ENCODE measurements around the gene KRTAP26-1. TPM values are rescaled to one million over a fixed set of nuclear protein-coding genes. Genes with fewer than 3 reads are reported as not detected.

The KRTAP26-1 gene, protein sequence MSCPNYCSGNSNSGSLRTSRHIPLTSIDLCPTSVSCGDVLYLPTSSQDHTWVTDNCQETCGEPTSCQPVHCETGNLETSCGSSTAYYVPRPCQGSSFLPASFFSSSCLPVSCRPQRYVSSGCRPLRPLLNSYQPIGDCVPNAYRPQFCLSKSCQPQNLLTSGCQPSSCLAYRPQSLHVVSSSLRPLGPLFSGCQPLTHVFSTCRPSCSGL
- total RNA-seq, result not detected in 2 replicates

DNA sequence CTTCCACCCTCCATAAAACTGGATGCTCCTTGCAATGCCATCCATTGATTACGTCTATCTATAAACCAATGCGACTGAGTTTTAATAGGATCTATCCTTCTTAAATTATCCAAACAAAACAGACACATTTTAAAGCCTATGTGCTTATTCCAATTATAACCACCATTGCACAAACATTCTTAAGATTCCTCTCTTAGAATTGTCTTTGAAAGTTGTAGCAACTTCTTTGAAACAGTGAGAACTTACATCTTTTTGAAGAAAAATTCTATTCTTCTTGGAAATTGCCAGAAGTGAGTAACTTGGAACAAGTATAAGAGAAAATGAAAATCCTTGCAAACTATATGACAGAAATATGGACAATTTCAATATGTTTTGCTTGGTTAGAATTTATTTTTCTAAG, at the start of gene KRTAP26-1:
Gene KRTAP26-1 (minus strand): TSS at position 101 of the 400 bp plus-strand sequence. CDS start 280 bp downstream, outside the sequence.

GRCh38 chr21:30348506-30348905, 28.4 kb upstream of the KRTAP26-1 start, which contains the start of gene KRTAP23-1:
Gene KRTAP23-1 (minus strand): TSS chr21:30348606. CDS start chr21:30348606, 0 bp downstream.

GRCh38 chr21:30337276-30337744, 17.2 kb upstream of the KRTAP26-1 start, which contains the start of gene KRTAP27-1:
Gene KRTAP27-1 (minus strand): TSS chr21:30337694. CDS start chr21:30337668, 26 bp downstream.

DNA sequence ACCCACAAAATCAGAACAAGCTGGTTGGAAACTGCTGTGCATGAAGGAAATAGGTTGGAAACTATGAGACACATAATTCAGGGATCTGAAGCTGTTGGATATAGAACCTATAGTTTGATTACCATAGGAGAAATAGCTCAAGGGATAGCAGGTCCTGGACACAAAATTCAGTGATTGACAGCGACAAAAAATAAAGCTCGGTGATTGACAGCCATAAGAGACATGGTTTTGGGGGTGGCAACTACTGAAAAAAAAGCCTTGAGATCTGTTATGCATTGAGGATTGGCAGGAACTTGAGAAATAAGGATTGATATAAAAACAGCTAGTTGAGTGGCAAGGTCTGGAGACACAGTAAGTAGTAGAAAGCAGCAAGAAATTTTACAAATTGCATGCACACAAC, 30.9 kb downstream of the KRTAP26-1 start, which contains the start of gene KRTAP25-1:
Gene KRTAP25-1 (minus strand): TSS at position 300 of the 400 bp plus-strand sequence. CDS start 24 bp downstream, at position 276.

GRCh38 chr21:30282850-30283249, 37.3 kb downstream of the KRTAP26-1 start, which contains the start of gene KRTAP24-1:
Gene KRTAP24-1 (minus strand): TSS chr21:30282950. CDS start chr21:30282932, 18 bp downstream.

Other genes starting within 250 kb of the KRTAP26-1 start
- gene CLDN17, start 153.5 kb downstream of the KRTAP26-1 start, total RNA-seq, result not detected in 2 replicates
- not detected in 2 replicates for gene CLDN8, start 104.2 kb downstream of the KRTAP26-1 start, total RNA-seq
- not detected in 2 replicates for gene KRTAP24-1, start 37.4 kb downstream of the KRTAP26-1 start, total RNA-seq
- gene KRTAP25-1, start 30.8 kb downstream of the KRTAP26-1 start, total RNA-seq, result not detected in 2 replicates
- not detected in 2 replicates for gene KRTAP27-1, start 17.4 kb upstream of the KRTAP26-1 start, total RNA-seq
- gene KRTAP23-1, start 28.3 kb upstream of the KRTAP26-1 start, total RNA-seq, result not detected in 2 replicates
- gene KRTAP13-2, start 52.0 kb upstream of the KRTAP26-1 start, total RNA-seq, result not detected in 2 replicates
- not detected in 2 replicates for gene KRTAP13-1, start 75.7 kb upstream of the KRTAP26-1 start, total RNA-seq
- gene KRTAP13-3, start 105.6 kb upstream of the KRTAP26-1 start, total RNA-seq, result not detected in 2 replicates
- gene KRTAP13-4, start 109.9 kb upstream of the KRTAP26-1 start, total RNA-seq, result not detected in 2 replicates
- not detected in 2 replicates for gene KRTAP15-1, start 120.0 kb upstream of the KRTAP26-1 start, total RNA-seq
- not detected in 2 replicates for gene KRTAP19-1, start 160.1 kb upstream of the KRTAP26-1 start, total RNA-seq
- not detected in 2 replicates for gene KRTAP19-2, start 167.1 kb upstream of the KRTAP26-1 start, total RNA-seq
- not detected in 2 replicates for gene KRTAP19-3, start 171.7 kb upstream of the KRTAP26-1 start, total RNA-seq
- gene KRTAP19-4, start 176.8 kb upstream of the KRTAP26-1 start, total RNA-seq, result not detected in 2 replicates
- not detected in 2 replicates for gene KRTAP19-5, start 181.8 kb upstream of the KRTAP26-1 start, total RNA-seq
- gene KRTAP19-6, start 221.5 kb upstream of the KRTAP26-1 start, total RNA-seq, result not detected in 2 replicates
- not detected in 2 replicates for gene KRTAP19-7, start 241.0 kb upstream of the KRTAP26-1 start, total RNA-seq

All from uterine smooth muscle cell (primary cell).